IMR-90 (cell line): ENCODE measurements around the gene HGFAC. TPM values are rescaled to one million over a fixed set of nuclear protein-coding genes. Genes with fewer than 3 reads are reported as not detected.

Experiments
- ATAC-seq: fragments of 200-7000 bp; cut with Tn5 transposase; 2 replicates; pipeline ENCODE4 v1.9.1; 2020; ENCODE audit warnings: low read depth, mild to moderate bottlenecking, moderate library complexity
- BruUV-seq: library from RNA; stranded (reverse); fragments of 400-500 nt; replicated peaks from 2 replicates; lab custom pipeline; 2021; lab: Mats Ljungman, UMichigan
- CTCF ChIA-PET: fragments of 300-600 bp; formaldehyde crosslinking; extraction: SDS; loops from one replicate; lab custom pipeline; 2021; ENCODE audit warnings: antibody characterized with exemption; lab: Yijun Ruan, JAX
- POLR2A ChIA-PET: fragments of 300-600 bp; sonication (Branson Sonifier 250); formaldehyde crosslinking; loops from one replicate; lab custom pipeline; 2022; ENCODE audit warnings: antibody characterized with exemption; ENCODE audit not compliant: unreplicated experiment; lab: Charles Lee
- DNase-seq: peaks from one replicate; pipeline ENCODE4 v3.0.0; 2013
- H2AFZ ChIP-seq: replicated peaks from 2 replicates; pipeline ENCODE3; 2013; ENCODE audit warnings: low read length, mild to moderate bottlenecking; ENCODE audit not compliant: poor library complexity
- H2AK5ac ChIP-seq: 2 replicates; pipeline ENCODE4 v1.6.1; 2013; ENCODE audit warnings: low read depth, low read length, inconsistent platforms
- H2AK9ac ChIP-seq: replicated peaks from 2 replicates; pipeline ENCODE3; 2013; ENCODE audit warnings: mild to moderate bottlenecking, low read depth, low read length, moderate library complexity; ENCODE audit not compliant: poor library complexity
- H2BK120ac ChIP-seq: 2 replicates; pipeline ENCODE4 v1.6.1; 2013; ENCODE audit warnings: low read depth, low read length, inconsistent platforms
- H2BK15ac ChIP-seq: 3 replicates; pipeline ENCODE4 v1.6.1; 2013; ENCODE audit warnings: low read depth, low read length, inconsistent platforms
- H2BK20ac ChIP-seq: 2 replicates; pipeline ENCODE4 v1.6.1; 2013; ENCODE audit warnings: low read depth, mild to moderate bottlenecking, inconsistent platforms, low read length, moderate library complexity
- H2BK5ac ChIP-seq: 2 replicates; pipeline ENCODE4 v1.6.1; 2013; ENCODE audit warnings: mild to moderate bottlenecking, low read depth, low read length, inconsistent platforms; ENCODE audit not compliant: poor library complexity, severe bottlenecking
- H3K14ac ChIP-seq: replicated peaks from 2 replicates; pipeline ENCODE4 v1.6.1; 2013; ENCODE audit warnings: low read depth, low read length, inconsistent platforms
- H3K18ac ChIP-seq: 2 replicates; pipeline ENCODE4 v1.6.1; 2013; ENCODE audit warnings: low read depth, low read length, control low read depth
- H3K23ac ChIP-seq: 2 replicates; pipeline ENCODE4 v1.6.1; 2013; ENCODE audit warnings: low read depth, low read length, inconsistent platforms
- H3K27ac ChIP-seq: 2 replicates; pipeline ENCODE4 v1.5.1; 2013; ENCODE audit warnings: mild to moderate bottlenecking, control low read depth, low read length; ENCODE audit not compliant: insufficient read depth
- H3K27me3 ChIP-seq: 2 replicates; pipeline ENCODE4 v1.6.1; 2013; ENCODE audit warnings: low read length; ENCODE audit not compliant: control insufficient read depth, insufficient read depth
- H3K36me3 ChIP-seq: 2 replicates; pipeline ENCODE4 v1.6.1; 2013; ENCODE audit warnings: low read length, mixed read lengths; ENCODE audit not compliant: control insufficient read depth, insufficient read depth
- H3K4ac ChIP-seq: 2 replicates; pipeline ENCODE4 v1.6.1; 2013; ENCODE audit warnings: low read depth, low read length, inconsistent platforms
- H3K4me1 ChIP-seq: 2 replicates; pipeline ENCODE4 v1.6.1; 2013; ENCODE audit warnings: low read length, mixed read lengths; ENCODE audit not compliant: control insufficient read depth, insufficient read depth
- H3K4me2 ChIP-seq: 2 replicates; pipeline ENCODE4 v1.6.1; 2013; ENCODE audit warnings: low read depth, mild to moderate bottlenecking, control low read depth, low read length, moderate library complexity
- H3K4me3 ChIP-seq: 2 replicates; pipeline ENCODE4 v1.5.1; 2013; ENCODE audit warnings: low read depth, mild to moderate bottlenecking, control low read depth, low read length, moderate library complexity; ENCODE audit not compliant: insufficient read depth
- H3K56ac ChIP-seq: 2 replicates; pipeline ENCODE4 v1.6.1; 2013; ENCODE audit warnings: low read length, inconsistent platforms; ENCODE audit not compliant: insufficient read depth; ENCODE audit errors: extremely low read depth
- H3K79me1 ChIP-seq, 2 experiments: 2 replicates each; pipeline ENCODE4 v1.6.1; 2013; ENCODE audit warnings: low read length in 2 of 2, inconsistent platforms in 1 of 2, low read depth in 1 of 2
- H3K9ac ChIP-seq: 2 replicates; pipeline ENCODE4 v1.6.1; 2013; ENCODE audit warnings: low read depth, low read length, control low read depth
- H3K9me1 ChIP-seq: 2 replicates; pipeline ENCODE4 v1.6.1; 2013; ENCODE audit warnings: low read length, inconsistent platforms; ENCODE audit not compliant: insufficient read depth
- H3K9me3 ChIP-seq: 2 replicates; pipeline ENCODE4 v1.6.1; 2013; ENCODE audit warnings: low read length; ENCODE audit not compliant: control insufficient read depth, insufficient read depth
- H4K20me1 ChIP-seq: 2 replicates; pipeline ENCODE4 v1.6.1; 2013; ENCODE audit warnings: low read length, inconsistent platforms; ENCODE audit not compliant: insufficient read depth
- H4K5ac ChIP-seq: 2 replicates; pipeline ENCODE4 v1.6.1; 2013; ENCODE audit warnings: mild to moderate bottlenecking, low read depth, low read length, control low read depth
- H4K8ac ChIP-seq, 2 experiments: 2 replicates each; pipeline ENCODE4 v1.6.1; 2013; ENCODE audit warnings: low read depth in 2 of 2, low read length in 2 of 2, control low read depth in 1 of 2, inconsistent platforms in 1 of 2
- H4K91ac ChIP-seq: 2 replicates; pipeline ENCODE4 v1.6.1; 2013; ENCODE audit warnings: low read depth, low read length, inconsistent platforms; ENCODE audit not compliant: insufficient read depth
- BHLHE40 ChIP-seq: fragments of 150-350 bp; IDR thresholded peaks from 2 replicates; pipeline ENCODE4 v1.6.1; 2016; ENCODE audit warnings: mild to moderate bottlenecking, low read depth, low read length
- CEBPB ChIP-seq: IDR thresholded peaks from 2 replicates; pipeline ENCODE4 v1.6.1; 2012; ENCODE audit warnings: low read depth, low read length, improper control_type of control experiment
- CHD1 ChIP-seq: IDR thresholded peaks from 2 replicates; pipeline ENCODE4 v1.6.1; 2012; ENCODE audit warnings: low read depth, low read length, improper control_type of control experiment
- FOS ChIP-seq: fragments of 150-350 bp; IDR thresholded peaks from 2 replicates; pipeline ENCODE4 v1.6.1; 2016; ENCODE audit warnings: low read depth, low read length
- MAFK ChIP-seq: IDR thresholded peaks from 2 replicates; pipeline ENCODE4 v1.6.1; 2012; ENCODE audit warnings: low read depth, low read length, improper control_type of control experiment
- MAZ ChIP-seq: IDR thresholded peaks from 2 replicates; pipeline ENCODE4 v1.6.1; 2012; ENCODE audit warnings: low read depth, mild to moderate bottlenecking, low read length, improper control_type of control experiment, moderate library complexity, borderline replicate concordance
- MXI1 ChIP-seq: IDR thresholded peaks from 2 replicates; pipeline ENCODE4 v1.6.1; 2012; ENCODE audit warnings: low read depth, mild to moderate bottlenecking, low read length, moderate library complexity, borderline replicate concordance
- NFE2L2 ChIP-seq: fragments of 150-350 bp; IDR thresholded peaks from 2 replicates; pipeline ENCODE4 v1.6.1; 2016; ENCODE audit warnings: low read depth, mild to moderate bottlenecking, low read length
- POLR2A ChIP-seq: IDR thresholded peaks from 2 replicates; pipeline ENCODE4 v1.6.1; 2012; ENCODE audit warnings: mild to moderate bottlenecking, low read depth, low read length
- RAD21 ChIP-seq: IDR thresholded peaks from 2 replicates; pipeline ENCODE4 v1.6.1; 2012; ENCODE audit warnings: low read length, improper control_type of control experiment
- RFX5 ChIP-seq: IDR thresholded peaks from 2 replicates; pipeline ENCODE4 v1.8.0; 2012; ENCODE audit warnings: low read depth, mild to moderate bottlenecking, low read length, moderate library complexity
- SMC3 ChIP-seq: fragments of 150-350 bp; IDR thresholded peaks from 2 replicates; pipeline ENCODE4 v1.6.1; 2016; ENCODE audit warnings: low read depth, mild to moderate bottlenecking, antibody characterized with exemption, low read length, moderate library complexity
- USF2 ChIP-seq: fragments of 150-350 bp; IDR thresholded peaks from 2 replicates; pipeline ENCODE4 v1.6.1; 2017; ENCODE audit warnings: mild to moderate bottlenecking, antibody characterized with exemption, low read length, low read depth
- WGBS, 2 experiments: methylation state at CpG; one replicate each; pipeline versions ENCODE4 v1.1.5 to v1.1.7; 2013; ENCODE audit warnings: missing lambda C conversion rate in 2 of 2; ENCODE audit not compliant: insufficient read length in 1 of 2; ENCODE audit errors: extremely low coverage in 2 of 2; 5-methylcytosine and 5-hydroxymethylcytosine counted together
- dilution Hi-C: fragments of 300-500 bp; cut with HindIII; formaldehyde crosslinking; loops from one replicate; pipeline ENCODE4 v1.14.3; 2018; ENCODE audit warnings: low sequenced_read_pairs; ENCODE audit not compliant: unreplicated experiment
- in situ Hi-C: fragments of 300-500 bp; cut with MboI; formaldehyde crosslinking; loops from 3 replicates; pipeline ENCODE4 v1.14.3; 2019; ENCODE audit warnings: low sequenced_read_pairs, inconsistent platforms, mixed read lengths
- intact Hi-C: fragments of 100-400 bp; cut with micrococcal nuclease; formaldehyde crosslinking; loops from 2 replicates; pipeline ENCODE4 v1.10.0; 2022
- polyA plus RNA-seq, 3 experiments: library from polyadenylated mRNA; depleted of rRNA; stranded (reverse); fragments of >200 nt; gene quantifications; 2 replicates each; pipeline ENCODE4 v1.2.3, GENCODE V29; 2012; ENCODE audit warnings: low replicate concordance in 1 of 3
- total RNA-seq: library from RNA; depleted of rRNA; stranded (reverse); fragments of >200 nt; gene quantifications from 2 replicates; pipeline ENCODE4 v1.2.3, GENCODE V29; 2012
- TF ChIP-seq, protein P1 (sequence below): conservative IDR thresholded peaks from 2 replicates; pipeline ENCODE4 v1.5.1; 2012; ENCODE audit warnings: mild to moderate bottlenecking, low read depth, low read length, improper control_type of control experiment
- TF ChIP-seq, protein P2 (sequence below): fragments of 150-350 bp; IDR thresholded peaks from 2 replicates; pipeline ENCODE4 v1.6.1; 2016; ENCODE audit warnings: low read depth, mild to moderate bottlenecking, low read length, moderate library complexity, borderline replicate concordance

Gene HGFAC
- total and polyA plus RNA-seq, 2 of the 4 experiments (the other 2 are of a cell fraction): 0.05 TPM; not detected in 1

DNA sequence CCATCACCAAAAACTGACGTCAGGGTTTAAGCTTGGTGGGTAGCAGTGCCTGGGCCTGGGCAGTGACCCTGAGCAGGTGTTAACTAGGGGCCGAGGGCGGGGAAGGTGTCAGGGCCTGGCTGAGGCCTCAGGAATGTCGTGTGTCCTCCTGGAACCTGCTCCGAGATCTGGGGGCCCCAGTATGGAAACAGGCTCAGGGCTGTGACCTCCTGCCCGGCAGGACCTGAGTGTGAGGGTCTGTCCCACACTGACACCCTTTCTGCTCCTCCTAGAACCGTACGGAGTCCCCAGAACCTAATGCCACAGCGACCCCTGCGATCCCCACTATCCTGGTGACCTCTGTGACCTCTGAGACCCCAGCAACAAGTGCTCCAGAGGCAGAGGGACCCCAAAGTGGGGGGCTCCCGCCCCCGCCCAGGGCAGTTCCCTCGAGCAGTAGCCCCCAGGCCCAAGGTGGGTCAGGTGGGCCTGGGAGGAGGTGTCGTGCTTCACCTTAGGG is 741 bp downstream of the HGFAC start:
- ChIA-PET POLR2A (no interaction called here), CTCF (no interaction called here)
- no TSS peak for BruUV-seq

More for the DNA sequence above, 741 bp downstream of the HGFAC start:
- Histone ChIP-seq H3K18ac (no peak overlapping the region), H2AFZ (no peak overlapping the region), H2BK120ac (no peak overlapping the region), H3K56ac (no peak overlapping the region), H3K4me3 (no peak overlapping the region), H3K79me1 (no peaks in the 10 kb centered on the region), H3K9me3 (no peaks in the 10 kb centered on the region), H3K27me3 (no peaks in the 10 kb centered on the region), H2AK5ac (no peak overlapping the region), H4K5ac (no peak overlapping the region), H3K4me2 (no peak overlapping the region), H3K27ac (no peak overlapping the region), H3K9ac (no peak overlapping the region), H3K14ac (no peak overlapping the region), H4K8ac (no peak overlapping the region), H2BK5ac (no peak overlapping the region), H2BK15ac (no peak overlapping the region), H3K23ac (no peak overlapping the region), H2AK9ac (peak overlapping the region; percentile 55), H4K20me1 (0 out of 2 replicates have a peak, but pooled peaks cover 5% of the 10 kb centered on the region), H3K4ac (no peak overlapping the region), H2BK20ac (no peak overlapping the region), H3K9me1 (no peaks in the 10 kb centered on the region), H4K91ac (no peak overlapping the region), H3K36me3 (no peaks in the 10 kb centered on the region), H3K4me1 (no peaks in the 10 kb centered on the region)
- in situ Hi-C loops: loop anchor here (5.0 kb wide), 1 partner anchor 95 kb away; no protein-coding TSS in a partner anchor
- TF ChIP-seq BHLHE40: no peak
- TF ChIP-seq, protein P1, sequence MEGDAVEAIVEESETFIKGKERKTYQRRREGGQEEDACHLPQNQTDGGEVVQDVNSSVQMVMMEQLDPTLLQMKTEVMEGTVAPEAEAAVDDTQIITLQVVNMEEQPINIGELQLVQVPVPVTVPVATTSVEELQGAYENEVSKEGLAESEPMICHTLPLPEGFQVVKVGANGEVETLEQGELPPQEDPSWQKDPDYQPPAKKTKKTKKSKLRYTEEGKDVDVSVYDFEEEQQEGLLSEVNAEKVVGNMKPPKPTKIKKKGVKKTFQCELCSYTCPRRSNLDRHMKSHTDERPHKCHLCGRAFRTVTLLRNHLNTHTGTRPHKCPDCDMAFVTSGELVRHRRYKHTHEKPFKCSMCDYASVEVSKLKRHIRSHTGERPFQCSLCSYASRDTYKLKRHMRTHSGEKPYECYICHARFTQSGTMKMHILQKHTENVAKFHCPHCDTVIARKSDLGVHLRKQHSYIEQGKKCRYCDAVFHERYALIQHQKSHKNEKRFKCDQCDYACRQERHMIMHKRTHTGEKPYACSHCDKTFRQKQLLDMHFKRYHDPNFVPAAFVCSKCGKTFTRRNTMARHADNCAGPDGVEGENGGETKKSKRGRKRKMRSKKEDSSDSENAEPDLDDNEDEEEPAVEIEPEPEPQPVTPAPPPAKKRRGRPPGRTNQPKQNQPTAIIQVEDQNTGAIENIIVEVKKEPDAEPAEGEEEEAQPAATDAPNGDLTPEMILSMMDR: no peak
- TF ChIP-seq RFX5: no peak
- no peak for TF ChIP-seq POLR2A
- no peak for TF ChIP-seq USF2
- no peak for TF ChIP-seq FOS
- TF ChIP-seq, protein P2, sequence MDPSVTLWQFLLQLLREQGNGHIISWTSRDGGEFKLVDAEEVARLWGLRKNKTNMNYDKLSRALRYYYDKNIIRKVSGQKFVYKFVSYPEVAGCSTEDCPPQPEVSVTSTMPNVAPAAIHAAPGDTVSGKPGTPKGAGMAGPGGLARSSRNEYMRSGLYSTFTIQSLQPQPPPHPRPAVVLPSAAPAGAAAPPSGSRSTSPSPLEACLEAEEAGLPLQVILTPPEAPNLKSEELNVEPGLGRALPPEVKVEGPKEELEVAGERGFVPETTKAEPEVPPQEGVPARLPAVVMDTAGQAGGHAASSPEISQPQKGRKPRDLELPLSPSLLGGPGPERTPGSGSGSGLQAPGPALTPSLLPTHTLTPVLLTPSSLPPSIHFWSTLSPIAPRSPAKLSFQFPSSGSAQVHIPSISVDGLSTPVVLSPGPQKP: no peak
- TF ChIP-seq SMC3: no peak
- TF ChIP-seq RAD21: no peak
- TF ChIP-seq MXI1: no peak
- TF ChIP-seq MAZ: no peak
- no peak for TF ChIP-seq CHD1
- TF ChIP-seq MAFK: no peak
- TF ChIP-seq CEBPB: no peak
- TF ChIP-seq NFE2L2: no peak
- dilution Hi-C loops: no loop called here
- intact Hi-C loops: loop anchor here (5.0 kb wide), 1 partner anchor 335 kb away; no protein-coding TSS in a partner anchor
- ATAC-seq (no peak), DNase-seq (no peak)
- WGBS, 2 experiments: 100% methylated on average over 1 of the region's 14 CpGs; no CpG with 5 or more reads in 1 of the 2 experiments
